Ishikawa (cell line): ENCODE data around the gene CNKSR2.

Experiments
- CEBPB ChIP-seq: IDR thresholded peaks from 2 replicates; pipeline ENCODE4 v1.6.1; 2012
- CREB1 ChIP-seq: IDR thresholded peaks from 2 replicates; pipeline ENCODE4 v1.6.1; 2012; ENCODE audit warnings: low read depth
- EGR1 ChIP-seq: IDR thresholded peaks from 2 replicates; pipeline ENCODE4 v1.6.1; 2012
- EP300 ChIP-seq: IDR thresholded peaks from 2 replicates; pipeline ENCODE4 v1.6.1; 2012; ENCODE audit warnings: borderline replicate concordance
- FOXM1 ChIP-seq: IDR thresholded peaks from 2 replicates; pipeline ENCODE4 v1.6.1; 2012; ENCODE audit warnings: low read depth, borderline replicate concordance
- MAX ChIP-seq: IDR thresholded peaks from 2 replicates; pipeline ENCODE4 v1.6.1; 2012
- NFIC ChIP-seq: IDR thresholded peaks from 2 replicates; pipeline ENCODE4 v1.6.1; 2012
- RAD21 ChIP-seq: IDR thresholded peaks from 2 replicates; pipeline ENCODE4 v1.6.1; 2012; ENCODE audit warnings: low read depth
- REST ChIP-seq: IDR thresholded peaks from 2 replicates; pipeline ENCODE4 v1.6.1; 2012; ENCODE audit warnings: low read depth, mild to moderate bottlenecking
- TAF1 ChIP-seq: IDR thresholded peaks from 2 replicates; pipeline ENCODE4 v1.6.1; 2012; ENCODE audit warnings: low read depth, mild to moderate bottlenecking
- TCF12 ChIP-seq: IDR thresholded peaks from 2 replicates; pipeline ENCODE4 v1.6.1; 2012; ENCODE audit warnings: low read depth
- TEAD4 ChIP-seq: IDR thresholded peaks from 2 replicates; pipeline ENCODE4 v1.6.1; 2012
- USF1 ChIP-seq: IDR thresholded peaks from 2 replicates; pipeline ENCODE4 v1.6.1; 2012
- YY1 ChIP-seq: IDR thresholded peaks from 2 replicates; pipeline ENCODE4 v1.6.1; 2012; ENCODE audit warnings: low read depth
- ZBTB7A ChIP-seq: IDR thresholded peaks from 2 replicates; pipeline ENCODE4 v1.6.1; 2012; ENCODE audit warnings: low read depth

CNKSR2 gene

GRCh38 chrX:21476909-21477308 lies 102.7 kb downstream of the CNKSR2 start:
- TF ChIP-seq MAX, result no peak
- no peak for TF ChIP-seq TEAD4
- no peak for TF ChIP-seq USF1
- no peak for TF ChIP-seq TAF1
- no peak for TF ChIP-seq EGR1
- TF ChIP-seq CEBPB, result no peak
- no peak for TF ChIP-seq EP300

GRCh38 chrX:21479695-21480270 lies 105.6 kb downstream of the CNKSR2 start:
- TF ChIP-seq RAD21, result peak; percentile 71
- no peak for TF ChIP-seq YY1

GRCh38 chrX:21481761-21482160 lies 107.5 kb downstream of the CNKSR2 start:
- no peak for TF ChIP-seq EP300

GRCh38 chrX:21487832-21488231 lies 113.6 kb downstream of the CNKSR2 start:
- TF ChIP-seq ZBTB7A (no peak), REST (no peak), TCF12 (no peak), TEAD4 (no peak), FOXM1 (no peak), EP300 (no peak), YY1 (no peak), TAF1 (no peak), RAD21 (no peak), NFIC (no peak), USF1 (no peak), CREB1 (no peak), CEBPB (no peak), EGR1 (no peak), MAX (no peak)

- TF ChIP-seq FOXM1, result no peak
- no peak for TF ChIP-seq CREB1
- no peak for TF ChIP-seq EGR1
Observed at GRCh38 chrX:21490341-21490740, 116.1 kb downstream of the CNKSR2 start.

DNA sequence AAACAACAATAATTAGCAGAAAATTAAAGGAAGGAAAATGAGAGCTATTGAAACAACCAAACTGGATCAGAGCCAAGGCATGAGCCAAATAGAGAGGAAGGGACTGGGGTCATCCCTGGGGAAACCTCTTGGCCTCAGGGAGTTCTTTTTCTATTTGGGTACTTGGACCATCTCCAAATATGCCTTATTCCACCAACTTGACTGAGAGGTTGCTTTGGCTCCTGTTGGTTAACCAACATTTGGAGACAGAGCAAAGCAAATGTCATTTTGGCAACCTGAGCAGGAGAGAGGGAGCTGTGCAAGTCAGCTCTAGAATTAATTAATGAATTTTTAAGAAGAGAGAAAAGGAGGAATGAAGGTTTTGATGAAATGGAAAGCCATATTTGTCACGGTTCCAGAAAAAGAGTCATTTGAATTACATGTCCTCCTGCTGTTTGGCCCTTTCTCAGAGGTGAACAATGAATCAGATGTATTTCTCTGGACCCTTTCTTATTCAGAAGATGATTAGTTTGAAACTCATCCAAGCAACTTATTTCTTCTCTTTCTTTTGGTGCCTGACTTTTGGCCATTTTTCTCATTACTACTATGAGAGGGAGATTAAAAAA lies 119.1 kb downstream of the CNKSR2 start:
- no peak for TF ChIP-seq NFIC

- TF ChIP-seq REST (no peak), TCF12 (no peak), TEAD4 (no peak), EP300 (no peak), EGR1 (no peak), TAF1 (no peak)
Observed at GRCh38 chrX:21503593-21503992, 129.4 kb downstream of the CNKSR2 start.

DNA sequence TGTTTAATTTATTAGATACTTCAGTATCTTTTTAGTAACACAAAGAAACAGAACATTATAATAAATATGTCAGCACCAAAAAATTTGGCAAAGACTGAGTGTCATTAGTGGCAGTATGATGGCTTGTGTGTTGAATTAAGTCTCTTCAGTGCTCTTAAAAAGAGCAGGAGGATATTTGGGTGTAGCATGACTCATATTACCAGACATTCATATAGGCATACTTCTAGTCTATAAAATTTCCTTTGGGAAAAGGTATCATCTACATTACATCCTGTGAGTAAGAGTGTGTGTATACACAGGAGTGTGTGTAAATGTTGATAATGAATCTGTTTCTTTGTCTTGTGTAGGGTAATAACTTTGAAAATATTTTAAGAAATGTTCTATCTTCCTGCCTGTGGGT lies 135.7 kb downstream of the CNKSR2 start:
- no peak for TF ChIP-seq TEAD4
- TF ChIP-seq ZBTB7A, result no peak
- TF ChIP-seq REST, result no peak
- no peak for TF ChIP-seq RAD21
- TF ChIP-seq TCF12, result no peak
- TF ChIP-seq EP300, result no peak
- no peak for TF ChIP-seq TAF1
